Testis (tissue), 3 donors: Measurements from ENCODE around the gene DCK. TPM values are rescaled to one million over a fixed set of nuclear protein-coding genes. Genes with fewer than 3 reads are reported as not detected.
"Not testable (repeated sequence)": the region's sequence is repeated elsewhere in the genome, so short reads cannot be mapped to it uniquely, and the experiment has no call there.

Source experiments
- DNase-seq: peaks from one replicate; pipeline ENCODE4 v3.0.0-alpha.2; 2019
- H3K27ac ChIP-seq, 2 donors: fragments of 200-600 bp; sonication (generic); one replicate each; pipeline ENCODE4 v1.5.1; 2019
- H3K27me3 ChIP-seq: fragments of 200-600 bp; sonication (generic); one replicate; pipeline ENCODE4 v1.5.1; 2019
- H3K36me3 ChIP-seq: fragments of 200-600 bp; sonication (generic); one replicate; pipeline ENCODE4 v1.5.1; 2017; ENCODE audit warnings: low read depth; ENCODE audit errors: missing control alignments
- H3K4me1 ChIP-seq: fragments of 200-600 bp; sonication (generic); one replicate; pipeline ENCODE4 v1.5.1; 2019
- H3K4me3 ChIP-seq, 2 donors: fragments of 200-600 bp; sonication (generic); one replicate each; pipeline ENCODE4 v1.5.1; 2017 to 2019
- H3K9me3 ChIP-seq: fragments of 200-600 bp; sonication (generic); one replicate; pipeline ENCODE4 v1.5.1; 2017
- CTCF ChIP-seq, 3 experiments: fragments of 450-650 bp in 2 of 3; fragments of 200-600 bp in 1 of 3; sonication (generic) in 1 of 3; IDR thresholded peaks; one replicate each; pipeline ENCODE4 v1.5.1; 2016 to 2019; ENCODE audit warnings: antibody characterized with exemption in 3 of 3, mild to moderate bottlenecking in 2 of 3, moderate library complexity in 1 of 3
- POLR2A ChIP-seq: fragments of 450-650 bp; IDR thresholded peaks from one replicate; pipeline ENCODE4 v1.6.1; 2017; ENCODE audit warnings: antibody characterized with exemption, mild to moderate bottlenecking, moderate library complexity
- whole genome bisulfite sequencing, 2 donors: methylation state at CpG; one replicate each; pipeline ENCODE4 v1.1.5; 2018; 5-methylcytosine and 5-hydroxymethylcytosine counted together
- intact Hi-C: fragments of 100-400 bp; cut with DNase I; formaldehyde crosslinking; loops from one replicate; pipeline ENCODE4 v1.15.1; 2023; ENCODE audit warnings: low total_unique reads
- polyA plus RNA-seq: library from polyadenylated mRNA; stranded (reverse); fragments of 350-450 nt; fragmentation: Illumina TruSeq; extraction: RNeasy Lipid Tissue Mini Kit (QIAGEN cat#74804); gene quantifications from one replicate; pipeline ENCODE4 v1.2.3, GENCODE V29; 2014; ENCODE audit warnings: low read depth, low replicate concordance; ENCODE audit not compliant: insufficient read depth
- total RNA-seq, 2 donors: library from RNA; depleted of rRNA; stranded (reverse); fragments of >200 nt; gene quantifications; one replicate each; pipeline ENCODE4 v1.2.3, GENCODE V29; 2016

DCK gene
- total and polyA plus RNA-seq, 3 donors from 2014 or later, result 12.8 to 14.6 (median 13.0) TPM

- intact Hi-C loops, result no loop called here
- no peak for DNase-seq
- no peak overlapping the region for H3K27ac ChIP-seq
These were observed 2.5 kb downstream of the DCK start for GRCh38 chr4:70996018-70996360.

GRCh38 chr4:70997036-70997435 is 3.6 kb downstream of the DCK start:
- WGBS, 2 donors, result 69 to 83% methylated on average over 1 of the region's 1 CpG
- H3K4me3 ChIP-seq, result no peak overlapping the region
- intact Hi-C loops, result no loop called here

More at GRCh38 chr4:70996018-70996360, 2.5 kb downstream of the DCK start:
- WGBS, 2 donors, result 58 to 65% methylated on average over 4 of the region's 4 CpGs
- TF ChIP-seq CTCF (IDR thresholded peaks at IDR 0.05) (no peak), POLR2A (no peak)
- Histone ChIP-seq H3K27me3 (no peaks in the 10 kb centered on the region), H3K36me3 (no peaks in the 10 kb centered on the region), H3K4me1 (peaks cover 3% of the 10 kb centered on the region), H3K9me3 (no peaks in the 10 kb centered on the region), H3K4me3 (no peak overlapping the region)

GRCh38 chr4:70997546-70997945 is 4.1 kb downstream of the DCK start:
- no peaks in the 10 kb centered on the region for H3K27me3 ChIP-seq
- intact Hi-C loops, result no loop called here
- WGBS, 2 donors, result 52 to 58% methylated on average over 2 of the region's 2 CpGs
- no peak overlapping the region for H3K4me3 ChIP-seq
- no peak overlapping the region for H3K27ac ChIP-seq
- no peaks in the 10 kb centered on the region for H3K9me3 ChIP-seq
- TF ChIP-seq CTCF (IDR thresholded peaks at IDR 0.05), result no peak
- TF ChIP-seq POLR2A, result no peak
- peaks cover 2% of the 10 kb centered on the region for H3K4me1 ChIP-seq
- H3K36me3 ChIP-seq, result no peaks in the 10 kb centered on the region
- no peak for DNase-seq

More at GRCh38 chr4:70997036-70997435, 3.6 kb downstream of the DCK start:
- H3K4me1 ChIP-seq, result peaks cover 3% of the 10 kb centered on the region
- H3K27ac ChIP-seq, result peak overlapping the region in 1 of 2 donors; percentile 23
- TF ChIP-seq POLR2A, result no peak
- no peak for DNase-seq
- H3K36me3 ChIP-seq, result no peaks in the 10 kb centered on the region
- H3K27me3 ChIP-seq, result no peaks in the 10 kb centered on the region
- no peaks in the 10 kb centered on the region for H3K9me3 ChIP-seq

GRCh38 chr4:70999639-71000038 is 6.2 kb downstream of the DCK start:
- H3K36me3 ChIP-seq, H3K9me3 ChIP-seq, H3K4me3 ChIP-seq, H3K27me3 ChIP-seq, H3K4me1 ChIP-seq, intact Hi-C loops, DNase-seq, H3K27ac ChIP-seq: not testable (repeated sequence)

GRCh38 chr4:71001363-71001762 is 7.9 kb downstream of the DCK start:
- DNase-seq, H3K27me3 ChIP-seq, H3K4me3 ChIP-seq, H3K36me3 ChIP-seq, H3K4me1 ChIP-seq, H3K9me3 ChIP-seq, intact Hi-C loops, H3K27ac ChIP-seq: not testable (repeated sequence)
- 95 to 96% methylated on average over 4 of the region's 4 CpGs for WGBS, 2 donors

GRCh38 chr4:71004281-71004851 is 10.9 kb downstream of the DCK start:
- no peaks in the 10 kb centered on the region for H3K27me3 ChIP-seq
- no peak for TF ChIP-seq CTCF (IDR thresholded peaks at IDR 0.05)
- no peak for TF ChIP-seq POLR2A
- H3K4me3 ChIP-seq, result no peak overlapping the region
- H3K27ac ChIP-seq, result no peak overlapping the region
- H3K9me3 ChIP-seq, result no peaks in the 10 kb centered on the region
- DNase-seq, result no peak
- 73 to 90% methylated on average over 2 to 7 of the region's 7 CpGs for WGBS, 2 donors
- no peaks in the 10 kb centered on the region for H3K4me1 ChIP-seq
- H3K36me3 ChIP-seq, result no peaks in the 10 kb centered on the region
- intact Hi-C loops, result no loop called here

- DNase-seq, H3K9me3 ChIP-seq, H3K4me3 ChIP-seq, intact Hi-C loops, H3K27me3 ChIP-seq, H3K36me3 ChIP-seq, H3K27ac ChIP-seq, H3K4me1 ChIP-seq: not testable (repeated sequence)
- WGBS, 2 donors, result 94 to 97% methylated on average over 6 of the region's 6 CpGs
These were observed 11.6 kb downstream of the DCK start for GRCh38 chr4:71005025-71005424.
